HG02623 (cell line): Measurements from ENCODE around the gene BRD2.
"Not testable (repeated sequence)": the region's sequence is repeated elsewhere in the genome, so short reads cannot be mapped to it uniquely, and the experiment has no call there.

Experiments used
- ATAC-seq: cut with Tn5 transposase; IDR thresholded peaks from one replicate; pipeline ENCODE4 v1.9.1; 2021; ENCODE audit warnings: moderate library complexity; ENCODE audit not compliant: unreplicated experiment

The BRD2 gene

GRCh38 chr6:32968093-32968866, at the start of gene BRD2:
TSS of gene BRD2 (plus strand) at chr6:32968594. CDS start at chr6:32972899, 4,305 bp downstream.
- ATAC-seq, result peak; percentile 34

DNA sequence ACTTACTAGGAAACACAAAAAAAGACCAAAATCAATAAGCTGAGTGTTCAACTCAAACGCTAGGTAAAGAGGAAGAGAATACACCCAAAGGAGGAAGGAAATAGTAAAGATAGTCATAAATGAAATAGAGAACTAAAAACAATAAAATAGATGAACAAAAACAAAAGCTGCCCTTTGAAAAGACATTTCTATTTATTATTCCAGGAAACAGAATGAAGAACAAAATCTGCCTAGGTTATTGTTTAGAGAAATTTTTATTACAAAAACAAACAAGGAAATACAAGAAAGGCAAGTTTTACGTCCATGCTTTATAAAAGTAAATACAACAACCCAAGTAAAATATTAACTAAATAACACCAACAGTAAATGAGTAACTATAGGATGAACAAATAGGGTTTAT, 47.7 kb upstream of the BRD2 start:
- ATAC-seq, result no peak

DNA sequence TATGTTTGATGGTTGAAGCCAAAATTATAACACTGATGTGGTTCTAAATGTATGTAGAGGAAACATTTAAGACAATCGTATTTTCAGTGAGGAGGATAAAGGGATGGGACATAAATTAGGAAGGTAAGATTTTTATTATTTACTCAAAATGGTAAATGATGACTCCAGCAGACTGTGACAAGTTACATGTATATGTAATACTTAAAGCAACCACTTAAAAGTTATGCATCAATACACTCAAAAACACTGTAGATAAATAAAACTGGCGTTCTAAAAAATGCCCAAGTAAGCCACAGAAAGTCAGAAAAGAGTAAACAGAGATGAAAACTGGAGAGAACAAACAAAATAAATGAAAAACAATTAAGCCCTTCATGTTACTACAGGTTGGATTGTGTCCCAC, 46.3 kb upstream of the BRD2 start:
- no peak for ATAC-seq

DNA sequence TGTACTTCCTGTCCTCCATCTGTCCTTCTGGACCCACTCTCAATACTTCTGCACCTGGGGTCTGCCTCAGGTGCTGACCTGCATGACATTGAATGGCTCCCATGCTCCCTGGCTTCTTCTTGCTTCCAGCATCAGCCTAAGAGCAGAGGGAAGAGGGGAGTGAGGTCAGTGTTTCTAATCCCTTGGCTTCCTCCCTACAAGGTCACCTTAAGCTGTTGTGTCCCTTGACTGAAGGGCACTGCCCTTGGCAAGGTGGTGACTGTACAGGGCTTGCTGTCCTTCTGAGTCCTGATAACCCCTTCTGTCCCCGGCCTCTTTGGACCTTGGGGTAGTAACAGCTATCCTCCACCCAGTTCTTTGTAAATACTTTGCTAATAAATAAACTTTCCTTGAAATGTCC, 37.2 kb upstream of the BRD2 start:
- no peak for ATAC-seq

GRCh38 chr6:32932132-32932868, 36.1 kb upstream of the BRD2 start:
- no peak for ATAC-seq

DNA sequence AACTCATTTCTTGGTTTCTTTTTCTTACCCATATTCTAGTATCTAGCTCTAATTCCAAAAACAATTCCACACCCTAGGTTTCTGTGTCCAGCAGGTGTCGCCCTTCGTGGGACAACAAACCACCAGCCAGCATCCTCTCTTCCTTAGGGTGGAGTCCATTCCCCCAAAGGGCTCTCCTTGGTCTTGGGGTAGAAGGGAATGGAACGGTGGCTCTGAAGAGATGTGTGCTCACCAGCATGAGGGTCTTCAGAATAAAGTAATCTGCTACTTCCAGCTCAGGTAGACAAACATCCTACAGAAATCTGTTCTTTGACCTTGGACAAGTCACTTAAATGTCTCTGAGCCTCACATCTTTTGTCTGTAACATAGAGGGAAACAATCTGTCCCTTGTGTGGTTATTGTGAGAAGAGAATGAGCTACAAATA, 34.7 kb upstream of the BRD2 start:
- ATAC-seq, result no peak

GRCh38 chr6:32935551-32936238, 32.7 kb upstream of the BRD2 start:
- no peak for ATAC-seq

DNA sequence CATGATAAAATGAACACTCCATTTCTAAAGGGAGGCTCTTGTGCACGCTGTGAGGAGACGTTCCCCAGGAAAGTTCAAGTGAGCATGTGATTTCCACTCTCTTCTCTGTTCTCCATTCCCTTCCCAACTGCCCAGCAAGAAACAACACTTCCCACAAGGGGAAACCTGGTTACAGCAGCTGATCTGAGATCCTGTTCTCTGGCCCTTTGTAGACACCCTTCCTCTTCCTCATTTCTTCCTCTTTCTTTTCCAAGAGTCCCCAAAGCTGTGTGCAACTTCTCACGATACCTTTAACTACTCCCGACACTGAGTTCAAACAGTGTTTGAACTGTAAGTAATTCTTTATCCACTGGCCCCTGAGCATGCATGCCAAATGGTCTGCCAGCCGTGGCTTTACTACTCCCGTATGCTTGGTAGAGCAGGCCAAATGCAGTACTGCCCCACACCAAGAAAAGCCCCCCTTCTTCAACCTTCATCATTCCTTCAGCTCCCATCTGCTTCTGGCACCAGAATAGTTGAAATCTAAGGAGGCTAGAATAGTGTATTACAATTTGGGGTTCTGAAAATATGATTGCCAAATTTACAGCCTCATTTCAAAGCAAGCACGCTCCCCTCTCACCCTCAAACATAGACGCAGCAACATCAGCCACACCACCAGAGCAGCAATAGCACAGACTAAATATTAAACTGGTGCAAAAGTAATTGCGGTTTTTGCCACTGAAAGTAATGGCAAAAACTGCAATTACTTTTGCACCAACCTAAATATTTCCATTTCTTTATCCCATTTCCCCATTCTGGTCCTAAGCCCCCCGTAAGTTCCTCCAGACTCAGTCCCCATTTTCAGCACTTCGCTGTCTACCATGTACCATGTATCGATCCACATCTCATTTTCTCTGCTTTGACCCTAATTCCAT, 31.9 kb upstream of the BRD2 start:
- no peak for ATAC-seq

DNA sequence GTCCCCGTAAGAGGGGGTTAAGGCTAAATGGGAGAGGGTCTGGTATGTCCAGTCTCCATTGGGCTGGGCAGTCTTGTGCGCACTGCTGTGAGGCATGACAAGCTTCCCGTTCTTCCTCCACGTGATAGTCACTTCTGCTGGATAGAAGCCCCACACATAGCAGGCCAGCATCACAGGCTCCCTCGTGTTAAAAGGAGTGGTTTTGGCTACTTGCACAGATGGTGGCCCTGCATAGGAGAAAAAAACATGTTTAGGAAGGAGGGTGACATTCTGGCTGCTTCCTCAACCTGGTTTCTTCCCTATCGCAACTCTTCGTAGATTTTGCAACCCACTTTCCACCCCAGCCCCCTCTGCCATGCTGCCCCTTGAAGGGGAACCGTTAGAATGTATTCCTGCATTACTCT, 31.2 kb upstream of the BRD2 start:
- no peak for ATAC-seq

GRCh38 chr6:32938494-32938893, 29.9 kb upstream of the BRD2 start:
- no peak for ATAC-seq

GRCh38 chr6:32940656-32941213, 27.7 kb upstream of the BRD2 start, which contains the start of gene HLA-DMB:
TSS of gene HLA-DMB (minus strand) at chr6:32941028. CDS start at chr6:32940807, 221 bp downstream.
- peak; percentile 49 for ATAC-seq

DNA sequence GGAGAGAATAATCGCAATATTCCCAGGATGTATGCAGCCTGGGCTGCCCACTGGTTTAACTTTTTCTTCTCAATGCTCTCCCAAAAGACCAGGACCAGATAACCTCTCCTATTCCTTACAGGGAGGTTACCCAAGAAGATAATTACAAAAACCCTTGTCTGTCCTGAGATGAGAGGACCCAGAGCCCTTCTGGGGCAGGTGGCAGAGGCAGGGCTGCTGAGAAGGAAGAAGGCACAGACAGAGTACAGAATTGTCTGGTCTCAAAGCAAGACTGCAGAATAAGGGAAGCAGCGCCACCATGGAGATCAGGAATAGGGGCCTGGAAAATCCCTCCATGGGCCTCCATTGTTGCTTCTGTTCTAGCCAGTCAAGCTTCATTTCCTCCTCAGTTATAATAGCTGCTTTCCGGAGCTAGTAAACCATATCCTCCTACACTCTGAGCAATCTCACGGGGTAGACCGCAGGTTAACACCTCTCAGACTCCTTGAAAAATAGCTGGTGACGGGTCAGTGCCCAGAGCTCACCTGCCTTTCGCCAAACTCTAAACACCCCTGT, 27.1 kb upstream of the BRD2 start:
- peak; percentile 50 for ATAC-seq

DNA sequence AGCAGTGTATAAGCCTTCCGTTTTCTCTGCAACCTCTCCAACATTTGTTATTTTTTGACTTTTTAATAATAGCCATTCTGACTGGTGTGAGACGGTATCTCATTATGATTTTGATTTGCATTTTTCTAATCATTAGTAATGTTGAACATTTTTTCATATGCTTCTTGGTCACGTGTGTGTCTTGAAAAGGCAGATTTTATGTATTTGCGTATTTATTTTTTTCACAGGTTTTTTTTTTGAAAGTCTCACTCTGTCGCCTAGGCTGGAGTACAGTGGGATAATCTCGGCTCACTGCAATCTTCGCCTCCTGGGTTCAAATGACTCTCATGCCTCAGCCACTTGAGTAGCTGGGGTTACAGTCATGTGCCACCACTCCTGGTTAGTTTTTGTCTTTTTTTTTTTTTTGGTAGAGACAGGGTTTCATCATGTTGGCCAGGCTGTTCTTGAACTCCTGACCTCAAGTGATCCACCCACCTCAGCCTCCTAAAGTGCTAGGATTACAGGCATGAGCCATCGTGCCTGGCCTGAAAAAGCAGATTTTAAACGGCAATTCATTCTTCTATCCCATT, 25.8 kb upstream of the BRD2 start:
- ATAC-seq, result not testable (repeated sequence)

DNA sequence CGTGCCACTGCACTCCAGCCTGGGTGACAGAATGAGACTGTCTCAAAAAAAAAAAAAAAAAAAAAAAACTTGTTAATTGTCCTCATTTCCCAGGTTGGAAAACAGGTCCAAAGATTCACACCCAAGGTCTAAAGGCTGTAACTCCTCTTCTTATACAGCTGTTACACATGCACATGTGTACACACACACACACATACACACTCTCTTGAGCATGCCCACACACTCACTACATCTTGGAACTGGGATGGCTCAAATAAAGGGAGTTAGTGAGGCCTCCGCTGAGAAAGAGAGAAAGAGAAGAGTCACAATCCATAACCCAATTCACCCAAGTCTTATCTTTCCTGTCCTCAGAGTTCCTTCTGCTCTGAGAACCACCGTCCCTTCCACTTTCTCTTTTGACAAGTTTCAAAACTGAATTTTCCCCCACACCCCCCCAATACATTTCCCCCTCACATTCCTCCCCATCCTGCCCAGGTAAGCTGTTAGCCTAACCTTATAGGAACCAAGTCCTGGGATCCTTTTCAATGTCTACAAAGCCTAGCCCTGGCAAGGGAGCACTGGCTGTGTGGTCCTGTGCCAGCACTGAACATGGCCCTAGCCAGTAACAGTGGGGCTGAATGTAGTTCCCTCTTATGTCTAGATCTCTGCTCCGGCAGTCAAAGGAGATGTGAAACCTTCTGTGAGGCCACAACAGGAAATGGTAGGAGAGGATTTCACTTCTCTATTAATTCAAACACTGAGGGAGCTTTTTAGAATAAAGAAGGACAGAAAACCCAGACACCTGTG, 24.3 kb upstream of the BRD2 start:
- ATAC-seq, result peak; percentile 38

GRCh38 chr6:32945108-32945760, 23.2 kb upstream of the BRD2 start:
- no peak for ATAC-seq

GRCh38 chr6:32945953-32946352, 22.4 kb upstream of the BRD2 start:
- ATAC-seq, result no peak

DNA sequence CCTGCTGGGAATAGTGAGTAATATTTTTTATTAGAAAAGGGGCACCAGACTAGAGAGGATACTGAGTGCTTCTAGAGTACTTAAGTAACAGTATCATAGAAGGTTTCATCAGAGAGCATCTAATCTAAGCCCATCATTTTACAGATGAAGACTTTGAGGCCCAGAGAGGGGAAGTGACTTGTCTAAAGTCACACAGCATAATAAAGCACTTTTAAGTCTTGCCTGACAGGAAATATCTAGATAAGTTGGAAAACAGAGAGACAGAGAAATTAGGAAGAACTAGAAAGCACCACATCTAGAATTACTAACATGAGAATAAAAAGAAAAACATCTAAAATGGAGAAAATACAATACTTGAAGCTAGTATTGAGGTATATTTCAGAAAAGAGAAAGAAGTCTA, 21.5 kb upstream of the BRD2 start:
- ATAC-seq, result no peak
